Endodermal cell (in vitro differentiated cells): ENCODE results near the gene RNF183. TPM values are rescaled to one million over a fixed set of nuclear protein-coding genes. Genes with fewer than 3 reads are reported as not detected.

ENCODE experiments used
- DNase-seq: peaks from one replicate; pipeline ENCODE4 v3.0.0-alpha.2; 2017
- H3K27ac ChIP-seq: 2 replicates; pipeline ENCODE4 v1.5.1; 2013; ENCODE audit warnings: mild to moderate bottlenecking, low read depth, low read length, moderate library complexity
- H3K27me3 ChIP-seq: 2 replicates; pipeline ENCODE4 v1.6.1; 2013; ENCODE audit warnings: mild to moderate bottlenecking, low read length, moderate library complexity; ENCODE audit not compliant: insufficient read depth, control insufficient read depth, poor library complexity, severe bottlenecking
- H3K36me3 ChIP-seq: 2 replicates; pipeline ENCODE4 v1.7.0; 2013; ENCODE audit warnings: mild to moderate bottlenecking, low read length, moderate library complexity; ENCODE audit not compliant: control insufficient read depth, insufficient read depth
- H3K4me1 ChIP-seq: one replicate; pipeline ENCODE4 v1.7.0; 2013; ENCODE audit warnings: low read length; ENCODE audit not compliant: control insufficient read depth, insufficient read depth
- H3K4me3 ChIP-seq: 2 replicates; pipeline ENCODE4 v1.5.1; 2013; ENCODE audit warnings: mild to moderate bottlenecking, low read length, moderate library complexity
- H3K9ac ChIP-seq: 2 replicates; pipeline ENCODE4 v1.6.1; 2013; ENCODE audit warnings: mild to moderate bottlenecking, low read length, moderate library complexity; ENCODE audit not compliant: poor library complexity, severe bottlenecking; ENCODE audit errors: extremely low read depth
- H3K9me3 ChIP-seq: 2 replicates; pipeline ENCODE4 v1.6.1; 2013; ENCODE audit warnings: mild to moderate bottlenecking, low read length, moderate library complexity; ENCODE audit not compliant: control insufficient read depth
- H3K27ac Mint-ChIP-seq: 2 replicates; pipeline ENCODE4 v1.8.0; 2020; ENCODE audit warnings: mixed read lengths
- H3K27me3 Mint-ChIP-seq: 2 replicates; pipeline ENCODE4 v1.8.0; 2021; ENCODE audit warnings: mild to moderate bottlenecking, mixed read lengths; ENCODE audit not compliant: insufficient read depth
- H3K36me3 Mint-ChIP-seq: 2 replicates; pipeline ENCODE4 v1.8.0; 2020; ENCODE audit warnings: low read depth, mixed read lengths
- H3K4me1 Mint-ChIP-seq: 2 replicates; pipeline ENCODE4 v1.8.0; 2020; ENCODE audit warnings: mixed read lengths
- H3K4me3 Mint-ChIP-seq: 2 replicates; pipeline ENCODE4 v1.8.0; 2020; ENCODE audit warnings: mild to moderate bottlenecking, moderate library complexity, mixed read lengths
- H3K9me3 Mint-ChIP-seq: 2 replicates; pipeline ENCODE4 v1.8.0; 2020; ENCODE audit warnings: mild to moderate bottlenecking, mixed read lengths
- CTCF ChIP-seq: fragments of 200-600 bp; sonication (generic); conservative IDR thresholded peaks from 2 replicates; pipeline ENCODE4 v1.5.0; 2021; ENCODE audit warnings: antibody characterized with exemption, mild to moderate bottlenecking
- WGBS, 2 experiments: methylation state at CpG; one replicate each; pipeline versions ENCODE4 v1.1.5 to v1.1.7; 2013; ENCODE audit warnings: missing lambda C conversion rate in 2 of 2, mixed read lengths in 1 of 2; ENCODE audit not compliant: insufficient coverage in 1 of 2, insufficient read length in 1 of 2; 5-methylcytosine and 5-hydroxymethylcytosine counted together
- total RNA-seq, 2 donors: library from RNA; stranded (reverse); fragmentation: NEBNext Ultra II Directional in 1 of 2; extraction: Animal tissue kit (Norgen Biotek cat#: 25700) in 1 of 2; gene quantifications; 2 replicates in 1 of 2; 3 replicates in 1 of 2; pipeline ENCODE4 v1.2.1, GENCODE V29; 2021

The RNF183 gene
- total RNA-seq, 2 donors from 2014 or later: 0.48 to 0.97 TPM

DNA sequence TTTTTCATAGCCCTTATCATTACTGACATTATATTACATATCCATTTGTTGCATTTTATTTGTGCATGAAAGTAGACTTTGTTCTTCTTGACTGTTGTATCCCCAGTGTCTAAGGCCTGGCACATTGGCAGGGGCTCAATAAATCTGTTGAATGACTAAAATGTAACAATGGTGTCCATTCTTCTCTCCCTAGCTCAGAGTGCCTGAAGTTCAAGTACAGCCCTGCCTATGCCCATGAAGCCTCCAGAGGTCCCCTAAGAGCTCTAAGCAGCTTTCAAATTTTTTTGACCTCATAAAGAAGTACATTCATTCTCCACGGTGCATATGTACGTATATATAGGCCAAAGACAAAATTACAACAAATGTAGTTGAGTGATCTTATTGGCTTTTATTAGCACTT is 42.0 kb upstream of the RNF183 start:
- TF ChIP-seq CTCF: no peak
- H3K27me3 ChIP-seq: peaks cover 6% of the 10 kb centered on the region
- no peak overlapping the region for H3K27ac ChIP-seq
- no peak overlapping the region for H3K4me3 ChIP-seq
- no peaks in the 10 kb centered on the region for H3K9me3 ChIP-seq
- Mint-ChIP-seq H3K4me3 (no peak overlapping the region), H3K27me3 (peaks cover 32% of the 10 kb centered on the region), H3K36me3 (no peaks in the 10 kb centered on the region), H3K9me3 (no peaks in the 10 kb centered on the region), H3K27ac (no peak overlapping the region), H3K4me1 (peaks cover 30% of the 10 kb centered on the region)
- 100% methylated on average over 2 of the region's 2 CpGs; no CpG with 5 or more reads in 1 of the 2 experiments for WGBS, 2 experiments
- H3K36me3 ChIP-seq: no peaks in the 10 kb centered on the region
- DNase-seq: no peak
- peaks cover 5% of the 10 kb centered on the region for H3K4me1 ChIP-seq
- H3K9ac ChIP-seq: no peak overlapping the region

- no peak overlapping the region for H3K27ac ChIP-seq
- no peaks in the 10 kb centered on the region for H3K9me3 ChIP-seq
- Mint-ChIP-seq H3K27me3 (peaks cover 24% of the 10 kb centered on the region), H3K36me3 (no peaks in the 10 kb centered on the region), H3K4me3 (no peak overlapping the region), H3K27ac (no peak overlapping the region), H3K9me3 (no peaks in the 10 kb centered on the region), H3K4me1 (peaks cover 37% of the 10 kb centered on the region)
- no peaks in the 10 kb centered on the region for H3K36me3 ChIP-seq
- no peak for TF ChIP-seq CTCF
- H3K27me3 ChIP-seq: no peaks in the 10 kb centered on the region
- peak; percentile 22 for DNase-seq
- no peak overlapping the region for H3K4me3 ChIP-seq
- H3K9ac ChIP-seq: no peak overlapping the region
- WGBS, 2 experiments: 75 to 80% methylated on average over 1 of the region's 1 CpG
- peaks cover 5% of the 10 kb centered on the region for H3K4me1 ChIP-seq
Observed at GRCh38 chr9:113343732-113344231, 40.6 kb upstream of the RNF183 start.

DNA sequence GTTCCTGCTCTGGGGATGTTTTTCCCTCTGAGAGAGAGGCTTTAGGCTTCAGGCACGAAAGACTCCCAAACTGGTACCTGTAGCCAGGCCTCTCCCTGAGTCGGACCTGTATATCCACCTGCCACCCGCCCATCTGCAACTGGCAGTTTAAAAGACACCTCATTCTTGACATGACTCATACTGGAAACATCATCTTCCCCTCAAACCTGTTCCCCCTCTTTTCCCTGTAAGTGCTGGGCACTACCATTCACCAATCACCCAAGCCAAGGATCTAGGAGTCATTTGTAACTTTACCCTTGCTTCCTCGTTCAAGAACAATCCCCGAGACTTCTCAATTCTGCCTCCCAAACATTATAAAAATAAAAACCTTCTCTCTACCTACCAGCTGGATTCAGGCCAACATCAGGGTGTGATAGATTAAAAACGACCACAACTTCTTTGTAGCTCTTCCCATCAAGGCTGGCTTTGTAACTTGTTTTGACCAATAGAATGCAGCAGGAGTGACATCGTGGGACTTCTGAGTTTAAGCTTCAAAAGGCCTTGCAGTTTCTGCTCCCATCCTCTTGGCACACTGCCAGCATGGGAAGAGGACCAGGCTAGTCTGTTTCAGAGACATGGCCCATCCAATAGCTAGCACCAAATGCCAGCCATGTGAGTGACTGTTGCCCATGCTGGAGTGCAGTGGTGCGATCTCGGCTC is 38.7 kb upstream of the RNF183 start:
- 80 to 82% methylated on average over 9 of the region's 9 CpGs for WGBS, 2 experiments
- Mint-ChIP-seq H3K4me1 (peaks cover 26% of the 10 kb centered on the region), H3K9me3 (no peaks in the 10 kb centered on the region), H3K27ac (no peak overlapping the region), H3K27me3 (peaks cover 24% of the 10 kb centered on the region), H3K36me3 (no peaks in the 10 kb centered on the region), H3K4me3 (no peak overlapping the region)
- no peak overlapping the region for H3K27ac ChIP-seq
- H3K4me3 ChIP-seq: no peak overlapping the region
- H3K36me3 ChIP-seq: no peaks in the 10 kb centered on the region
- H3K9ac ChIP-seq: no peak overlapping the region
- H3K27me3 ChIP-seq: no peaks in the 10 kb centered on the region
- DNase-seq: peak; percentile 49
- no peak for TF ChIP-seq CTCF
- peaks cover 2% of the 10 kb centered on the region for H3K4me1 ChIP-seq
- H3K9me3 ChIP-seq: no peaks in the 10 kb centered on the region
